HG03025 (cell line): ENCODE data around the gene USF1.

Source experiments
- ATAC-seq: cut with Tn5 transposase; IDR thresholded peaks from one replicate; pipeline ENCODE4 v1.9.1; 2021; ENCODE audit warnings: mild to moderate bottlenecking, moderate library complexity; ENCODE audit not compliant: unreplicated experiment, low FRiP score

The USF1 gene

GRCh38 chr1:161045736-161046604 lies at the start of gene USF1:
Gene USF1 (minus strand): TSS chr1:161045977. CDS start chr1:161043275, 2,702 bp downstream.
- ATAC-seq: peak; percentile 53

GRCh38 chr1:161095230-161095629 lies 49.5 kb upstream of the USF1 start:
- no peak for ATAC-seq

- ATAC-seq: no peak
Measured at GRCh38 chr1:161094481-161094880, 48.7 kb upstream of the USF1 start.

GRCh38 chr1:161092621-161093028 lies 46.8 kb upstream of the USF1 start:
- no peak for ATAC-seq

- no peak for ATAC-seq
Measured at GRCh38 chr1:161091796-161092507, 46.2 kb upstream of the USF1 start.

GRCh38 chr1:161091093-161091492 lies 45.3 kb upstream of the USF1 start:
- no peak for ATAC-seq

- ATAC-seq: no peak
Measured at GRCh38 chr1:161090617-161091016, 44.8 kb upstream of the USF1 start.

GRCh38 chr1:161089938-161090337 lies 44.2 kb upstream of the USF1 start:
- no peak for ATAC-seq

GRCh38 chr1:161089251-161089924 lies 43.6 kb upstream of the USF1 start, which contains the start of gene NECTIN4:
Gene NECTIN4 (minus strand): TSS chr1:161089558. CDS start chr1:161089296, 262 bp downstream.
- ATAC-seq: no peak

GRCh38 chr1:161088587-161089110 lies 42.9 kb upstream of the USF1 start:
- ATAC-seq: no peak

- no peak for ATAC-seq
Measured at GRCh38 chr1:161086457-161086856, 40.7 kb upstream of the USF1 start.

GRCh38 chr1:161085165-161085564 lies 39.4 kb upstream of the USF1 start:
- ATAC-seq: no peak

GRCh38 chr1:161084597-161084988 lies 38.8 kb upstream of the USF1 start:
- ATAC-seq: no peak

- ATAC-seq: no peak
Measured at GRCh38 chr1:161083748-161084596, 38.2 kb upstream of the USF1 start.

- no peak for ATAC-seq
Measured at GRCh38 chr1:161082996-161083747, 37.4 kb upstream of the USF1 start.

- ATAC-seq: no peak
Measured at GRCh38 chr1:161082483-161082882, 36.7 kb upstream of the USF1 start.

- ATAC-seq: no peak
Measured at GRCh38 chr1:161081519-161081918, 35.7 kb upstream of the USF1 start.

GRCh38 chr1:161080441-161081405 lies 34.9 kb upstream of the USF1 start:
- ATAC-seq: no peak
